Esophagus squamous epithelium (tissue), 4 donors: ENCODE results near the gene DPEP1.

ENCODE experiments used
- CTCF ChIP-seq, 6 experiments: fragments of 450-650 bp in 4 of 6; fragments of 200-600 bp in 2 of 6; sonication (generic) in 2 of 6; IDR thresholded peaks; one replicate each; pipeline ENCODE4 v1.5.1; 2016 to 2019; ENCODE audit warnings: antibody characterized with exemption in 6 of 6, mild to moderate bottlenecking in 4 of 6, moderate library complexity in 4 of 6
- POLR2A ChIP-seq, 4 donors: fragments of 450-650 bp; IDR thresholded peaks; one replicate each; pipeline ENCODE4 v1.6.1; 2017; ENCODE audit warnings: antibody characterized with exemption in 4 of 4, mild to moderate bottlenecking in 4 of 4, moderate library complexity in 3 of 4

GRCh38 chr16:89669755-89670154 is 56.3 kb downstream of the DPEP1 start:
- TF ChIP-seq CTCF (IDR thresholded peaks at IDR 0.05) = no peak
- no peak for TF ChIP-seq POLR2A (IDR thresholded peaks at IDR 0.05)
